GM21529 (cell line): Measurements from ENCODE around the gene IMPG1.

ENCODE experiments used
- ATAC-seq: cut with Tn5 transposase; IDR thresholded peaks from one replicate; pipeline ENCODE4 v1.9.1; 2021; ENCODE audit not compliant: unreplicated experiment

Gene IMPG1

GRCh38 chr6:75896526-75896925 is 175.9 kb downstream of the IMPG1 start:
- ATAC-seq, result no peak

- no peak for ATAC-seq
These were observed 178.7 kb downstream of the IMPG1 start for GRCh38 chr6:75893776-75894152.

- ATAC-seq, result peak; percentile 84
These were observed 179.2 kb downstream of the IMPG1 start for GRCh38 chr6:75893058-75893775.

GRCh38 chr6:75892384-75892783 is 180.1 kb downstream of the IMPG1 start:
- no peak for ATAC-seq

GRCh38 chr6:75884822-75885221 is 187.6 kb downstream of the IMPG1 start:
- no peak for ATAC-seq

DNA sequence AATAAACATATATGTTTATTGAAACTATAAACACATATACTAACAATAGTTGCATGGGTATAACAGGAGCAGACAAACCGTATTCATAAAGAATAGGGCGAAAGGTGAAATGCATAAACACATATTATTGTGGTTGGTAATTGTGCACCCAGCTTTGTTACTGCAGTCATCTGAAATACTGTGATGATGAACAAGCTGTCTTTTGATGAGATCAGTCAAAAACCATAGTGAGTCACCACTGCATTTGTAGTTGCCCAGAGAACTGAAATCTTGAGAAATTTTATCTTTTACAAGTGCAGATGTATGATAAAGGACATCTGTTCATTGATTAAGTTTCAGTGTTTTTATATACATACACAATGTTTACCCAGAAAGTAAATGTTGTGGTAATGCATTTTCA is 189.7 kb downstream of the IMPG1 start:
- ATAC-seq, result no peak

DNA sequence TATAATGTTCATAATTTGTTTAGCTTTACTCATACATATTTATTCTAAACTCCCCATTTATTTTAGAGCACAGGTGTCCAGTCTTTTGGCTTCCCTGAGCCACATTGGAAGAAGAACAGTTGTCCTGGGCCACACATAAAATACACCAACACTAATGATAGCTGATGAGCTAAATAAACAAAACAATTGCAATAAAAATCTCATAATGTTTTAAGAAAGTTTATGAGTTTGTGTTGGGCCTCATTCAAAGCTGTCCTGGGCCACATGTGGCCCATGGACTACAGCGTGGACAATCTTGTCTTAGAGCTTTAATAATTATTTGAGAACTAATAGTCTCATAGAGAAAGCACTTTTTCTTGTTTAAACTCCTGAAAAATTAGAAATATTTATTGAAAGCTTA is 192.2 kb downstream of the IMPG1 start:
- no peak for ATAC-seq

GRCh38 chr6:75876152-75876551 is 196.3 kb downstream of the IMPG1 start:
- ATAC-seq, result no peak

DNA sequence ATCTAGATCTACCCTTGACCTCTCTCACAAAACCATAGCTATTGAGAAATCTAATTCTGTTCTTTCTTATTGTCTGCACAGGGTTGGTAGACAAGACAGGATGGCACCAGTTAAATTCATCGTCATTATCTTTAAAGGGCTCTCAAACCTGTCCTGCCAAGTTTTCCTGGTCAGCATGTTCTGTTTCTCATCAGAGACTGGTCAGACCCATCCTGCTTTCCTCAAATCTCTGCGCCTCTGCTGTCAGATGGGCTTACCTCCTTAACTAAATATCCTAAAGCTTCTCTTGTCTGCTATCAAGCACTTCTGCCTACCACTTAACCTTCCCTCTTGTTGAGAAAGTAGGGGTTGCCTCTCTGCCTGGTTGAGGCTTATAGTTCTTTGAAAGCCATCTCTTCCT is 198.2 kb downstream of the IMPG1 start:
- ATAC-seq, result no peak
